ENCODE results near the gene DNER.

DNA sequence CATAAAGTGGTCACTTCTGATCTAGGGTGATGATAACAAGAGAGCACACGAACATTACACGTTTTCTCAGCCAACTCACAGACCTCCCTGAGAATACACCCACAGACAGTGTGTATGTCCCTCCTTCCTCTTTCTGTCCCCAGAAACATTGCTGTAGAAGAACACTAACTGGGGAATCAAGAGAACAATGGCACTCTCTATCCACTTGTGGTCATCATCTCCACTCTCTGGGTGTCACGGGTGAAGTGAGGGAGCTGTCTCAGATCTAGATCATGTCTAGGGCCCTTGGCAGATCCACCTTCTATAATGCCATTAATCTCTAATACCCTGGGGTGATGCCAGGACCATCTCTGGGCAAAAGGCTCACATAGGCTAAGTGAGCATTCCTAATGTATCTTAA is 97.9 kb downstream of the DNER start:
- TF ChIP-seq CHD4 (IDR thresholded peaks at IDR 0.05; ENCODE audit: borderline replicate concordance, low read length) (no peak), PRMT3 (CRISPR knock-in tag; IDR thresholded peaks at IDR 0.05; ENCODE audit: borderline replicate concordance, low read depth) (no peak)
- TF ChIP-seq, protein P1, sequence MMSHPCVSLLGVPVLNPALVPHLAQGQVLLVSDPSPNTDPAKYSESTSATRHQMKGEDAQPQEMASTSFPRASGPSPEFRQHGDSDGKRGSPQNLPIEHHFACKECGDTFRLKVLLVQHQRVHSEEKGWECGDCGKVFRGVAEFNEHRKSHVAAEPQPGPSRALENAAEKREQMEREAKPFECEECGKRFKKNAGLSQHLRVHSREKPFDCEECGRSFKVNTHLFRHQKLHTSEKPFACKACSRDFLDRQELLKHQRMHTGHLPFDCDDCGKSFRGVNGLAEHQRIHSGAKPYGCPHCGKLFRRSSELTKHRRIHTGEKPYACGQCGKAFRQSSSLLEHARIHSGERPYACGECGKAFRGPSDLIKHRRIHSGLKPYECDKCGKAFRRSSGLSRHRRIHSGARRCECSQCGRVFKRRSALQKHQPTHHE (CRISPR knock-in tag; IDR thresholded peaks at IDR 0.05; ENCODE audit: borderline replicate concordance), result no peak

Data from HepG2 (cell line).